AG04449 (cell line): ENCODE measurements around the gene SHB.

Source experiments
- CTCF ChIA-PET: fragments of 350-600 bp; formaldehyde crosslinking; extraction: SDS; loops from one replicate; lab custom pipeline; 2021; ENCODE audit warnings: antibody characterized with exemption; lab: Yijun Ruan, JAX
- POLR2A ChIA-PET: fragments of 400-600, 350-600 bp; formaldehyde crosslinking; extraction: SDS; loops from one replicate; lab custom pipeline; 2020; ENCODE audit warnings: antibody characterized with exemption, inconsistent platforms; lab: Yijun Ruan, JAX
- DNase-seq: peaks from one replicate; pipeline ENCODE4 v3.0.0-alpha.2; 2010; ENCODE audit warnings: low read depth, low spot score
- H3K4me3 ChIP-seq: 2 replicates; pipeline ENCODE4 v1.5.1; 2011; ENCODE audit warnings: low read depth, mild to moderate bottlenecking, control low read depth, low read length
- CTCF ChIP-seq: IDR thresholded peaks from one replicate; pipeline ENCODE4 v1.5.1; 2011; ENCODE audit warnings: mild to moderate bottlenecking, moderate library complexity, low read length, control low read depth, inconsistent platforms; ENCODE audit not compliant: insufficient read depth; ENCODE audit errors: missing control alignments

SHB gene

GRCh38 chr9:38110476-38110875 is 41.4 kb upstream of the SHB start:
- H3K4me3 ChIP-seq, result no peak overlapping the region
- no peak for DNase-seq
- no peak for TF ChIP-seq CTCF
- ChIA-PET CTCF (no interaction called here), POLR2A (no interaction called here)

- CTCF ChIA-PET, result interaction anchor here (0.8 to 2.0 kb wide), 2 partner anchors 22 to 50 kb away, joined by 3 to 14 read pairs; no protein-coding TSS in a partner anchor
- POLR2A ChIA-PET, result no interaction called here
- TF ChIP-seq CTCF, result no peak
- no peak overlapping the region for H3K4me3 ChIP-seq
- DNase-seq, result no peak
Measured at GRCh38 chr9:38109601-38110000, 40.6 kb upstream of the SHB start.

- DNase-seq, result no peak
- POLR2A ChIA-PET, result no interaction called here
- no peak for TF ChIP-seq CTCF
- CTCF ChIA-PET, result interaction anchor here (0.8 to 2.0 kb wide), 2 partner anchors 19 to 21 kb away, joined by 4 to 14 read pairs; no protein-coding TSS in a partner anchor
- no peak overlapping the region for H3K4me3 ChIP-seq
Measured at GRCh38 chr9:38108326-38108725, 39.3 kb upstream of the SHB start.

GRCh38 chr9:38107811-38108304 is 38.8 kb upstream of the SHB start:
- ChIA-PET POLR2A (no interaction called here), CTCF (interaction anchor here (2.0 kb wide), 1 partner anchor 20 kb away, joined by 14 read pairs; no protein-coding TSS in a partner anchor)
- no peak for DNase-seq
- H3K4me3 ChIP-seq, result no peak overlapping the region
- TF ChIP-seq CTCF, result no peak

GRCh38 chr9:38107405-38107804 is 38.4 kb upstream of the SHB start:
- no peak for DNase-seq
- no peak overlapping the region for H3K4me3 ChIP-seq
- TF ChIP-seq CTCF, result no peak
- ChIA-PET CTCF (no interaction called here), POLR2A (no interaction called here)

GRCh38 chr9:38106488-38106887 is 37.5 kb upstream of the SHB start:
- TF ChIP-seq CTCF, result no peak
- POLR2A ChIA-PET, result no interaction called here
- no peak for DNase-seq
- H3K4me3 ChIP-seq, result no peak overlapping the region
- CTCF ChIA-PET, result interaction anchor here (3.8 kb wide), 1 partner anchor 18 kb away, joined by 19 read pairs; no protein-coding TSS in a partner anchor
